Activated CD8-positive, alpha-beta T cell treated with anti-CD3 and anti-CD28 coated beads, Interleukin-2, amount 10 ng/mL, durations not matched to agents 7 days and 5 days (primary cell): ENCODE results near the gene APOBEC2. TPM values are rescaled to one million over a fixed set of nuclear protein-coding genes. Genes with fewer than 3 reads are reported as not detected.
A peak's percentile ranks its signal among the peaks of the same experiment; 100 is the strongest.

Source experiments
- ATAC-seq: fragments of 150-1000 bp; cut with Tn5 transposase; one replicate; pipeline ENCODE4 v1.10.0; 2021; ENCODE audit warnings: moderate library complexity
- CTCF ChIA-PET: fragments of 350-600 bp; sonication (Branson Sonifier 250); formaldehyde crosslinking; loops from one replicate; lab custom pipeline; 2021; ENCODE audit warnings: antibody characterized with exemption; lab: Charles Lee
- POLR2A ChIA-PET: fragments of 350-600 bp; sonication (Branson Sonifier 250); formaldehyde crosslinking; loops from one replicate; lab custom pipeline; 2021; ENCODE audit warnings: antibody characterized with exemption; lab: Charles Lee
- DNase-seq: peaks from one replicate; pipeline ENCODE4 v3.0.0-alpha.2; 2020
- H3K27ac Mint-ChIP-seq: one replicate; pipeline ENCODE4 v1.8.0; 2021; ENCODE audit warnings: mild to moderate bottlenecking, mixed read lengths
- H3K27me3 Mint-ChIP-seq: one replicate; pipeline ENCODE4 v1.8.0; 2021; ENCODE audit warnings: low read depth, mixed read lengths
- H3K36me3 Mint-ChIP-seq: one replicate; pipeline ENCODE4 v1.8.0; 2021; ENCODE audit warnings: low read depth, mixed read lengths
- H3K4me1 Mint-ChIP-seq: one replicate; pipeline ENCODE4 v1.8.0; 2021; ENCODE audit warnings: low read depth, mixed read lengths
- H3K4me3 Mint-ChIP-seq: one replicate; pipeline ENCODE4 v1.8.0; 2021; ENCODE audit warnings: mild to moderate bottlenecking, mixed read lengths
- H3K9me3 Mint-ChIP-seq: one replicate; pipeline ENCODE4 v1.8.0; 2022; ENCODE audit warnings: mixed read lengths; ENCODE audit not compliant: insufficient read depth
- total RNA-seq, 2 experiments: library from RNA; stranded (reverse); gene quantifications; one replicate each; pipeline ENCODE4 v1.2.3, GENCODE V29; 2021

The APOBEC2 gene
- total RNA-seq, 2 experiments from 2014 or later = not detected

DNA sequence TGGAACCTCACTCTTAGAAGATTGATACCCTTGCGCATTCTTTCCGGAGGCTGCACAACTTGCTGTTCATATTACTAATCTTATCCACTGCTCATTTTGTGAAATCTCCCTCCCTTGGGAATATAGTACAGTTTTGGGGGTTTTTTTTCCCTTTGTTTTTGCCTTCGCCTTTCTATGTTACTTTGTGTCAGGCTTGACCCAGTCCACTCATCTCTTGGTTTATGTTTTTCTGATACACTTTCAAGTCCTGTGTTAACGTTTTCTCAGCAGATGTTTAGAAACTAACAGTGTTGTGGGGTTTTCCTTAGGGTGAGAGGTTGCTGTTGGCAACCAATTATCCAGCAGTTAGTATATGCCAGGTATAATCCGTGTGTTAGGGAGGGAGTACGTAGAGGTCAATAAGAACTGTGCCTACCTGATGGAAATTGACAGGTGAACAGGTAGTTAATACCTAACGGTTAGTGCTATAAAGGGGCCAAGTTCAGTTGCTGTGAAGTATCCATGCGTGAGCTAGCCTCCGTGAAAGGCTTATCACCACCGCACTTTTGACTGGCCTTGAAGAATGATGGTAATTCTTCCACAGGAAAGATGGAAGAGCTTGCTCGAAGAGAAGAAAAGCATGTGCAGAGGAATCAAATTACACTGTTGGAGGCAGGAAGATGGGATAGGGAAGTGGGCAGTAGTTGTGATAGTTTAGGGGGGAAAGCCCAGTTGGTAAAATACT, 21.1 kb downstream of the APOBEC2 start:
- Mint-ChIP-seq H3K27me3 (no peaks in the 10 kb centered on the region), H3K27ac (peak overlapping the region; percentile 93), H3K36me3 (peaks cover 39% of the 10 kb centered on the region), H3K9me3 (no peaks in the 10 kb centered on the region), H3K4me1 (peaks cover 49% of the 10 kb centered on the region), H3K4me3 (peak overlapping the region; percentile 90)
- ATAC-seq (no peak), DNase-seq (no peak)
- POLR2A ChIA-PET = interaction anchor here (0.7 kb wide), 1 partner anchor 126 kb away, joined by 3 read pairs; no protein-coding TSS in a partner anchor
- CTCF ChIA-PET = interaction anchor here (0.9 to 3.5 kb wide), 4 partner anchors 18 to 246 kb away, joined by 3 to 27 read pairs (median 9); no protein-coding TSS in a partner anchor

DNA sequence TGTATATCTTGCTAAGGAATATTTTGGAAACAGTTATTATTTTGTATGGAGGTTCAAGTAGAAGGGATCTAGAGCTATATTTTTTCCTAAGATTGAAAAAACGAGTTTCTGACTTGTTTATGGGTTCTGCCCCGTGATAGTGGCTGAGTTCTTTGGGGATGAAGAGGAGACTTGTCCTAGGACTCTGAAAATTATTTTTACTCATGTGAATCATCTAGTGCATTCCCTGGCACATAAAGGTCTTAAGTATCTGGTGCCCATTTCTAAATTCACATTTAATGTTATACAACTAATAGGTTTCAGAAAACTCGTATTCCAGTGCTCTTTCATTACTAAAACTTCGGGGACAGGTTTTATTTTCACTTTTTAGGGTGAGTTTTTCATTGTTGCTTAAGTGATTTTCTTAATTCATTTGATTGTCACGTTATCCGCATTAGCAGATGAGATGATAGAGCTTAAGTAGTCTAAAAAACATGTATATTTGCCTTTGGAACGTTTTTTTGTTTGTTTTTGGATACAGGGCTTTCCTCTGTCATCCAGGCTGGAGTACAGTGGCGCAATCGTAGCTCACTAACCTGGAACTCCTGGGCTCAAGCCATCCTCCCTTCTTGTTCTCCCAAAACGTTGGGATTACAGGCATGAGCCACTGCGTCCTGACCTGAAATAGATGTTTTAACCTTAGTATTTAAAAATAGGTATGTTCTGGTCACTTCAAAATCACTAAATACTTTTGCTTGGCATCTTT, 21.9 kb downstream of the APOBEC2 start:
- POLR2A ChIA-PET = interaction anchor here (0.7 to 1.5 kb wide), 2 partner anchors 126 to 259 kb away, joined by 3 to 4 read pairs; no protein-coding TSS in a partner anchor
- no peak for ATAC-seq

GRCh38 chr6:41075651-41076626, 22.9 kb downstream of the APOBEC2 start:
- DNase-seq = no peak
- ChIA-PET CTCF (interaction anchor here (0.7 to 3.5 kb wide), 10 partner anchors 12 to 293 kb away, joined by 3 to 27 read pairs (median 4); partner anchors contain the start of gene TREML2), POLR2A (interaction anchor here (1.0 to 1.5 kb wide), 3 partner anchors 106 to 258 kb away, joined by 3 to 4 read pairs (median 4); no protein-coding TSS in a partner anchor)
- Mint-ChIP-seq H3K36me3 (peaks cover 43% of the 10 kb centered on the region), H3K4me1 (peaks cover 53% of the 10 kb centered on the region), H3K4me3 (peak overlapping the region; percentile 22), H3K9me3 (no peaks in the 10 kb centered on the region), H3K27ac (peak overlapping the region; percentile 53), H3K27me3 (no peaks in the 10 kb centered on the region)
- ATAC-seq = no peak

More for the DNA sequence above, 21.9 kb downstream of the APOBEC2 start:
- DNase-seq = no peak
- H3K4me3 Mint-ChIP-seq = peak overlapping the region; percentile 90
- H3K9me3 Mint-ChIP-seq = no peaks in the 10 kb centered on the region
- H3K27ac Mint-ChIP-seq = peak overlapping the region; percentile 93
- H3K36me3 Mint-ChIP-seq = peaks cover 39% of the 10 kb centered on the region
- peaks cover 49% of the 10 kb centered on the region for H3K4me1 Mint-ChIP-seq
- no peaks in the 10 kb centered on the region for H3K27me3 Mint-ChIP-seq
- CTCF ChIA-PET = interaction anchor here (0.9 to 3.5 kb wide), 5 partner anchors 13 to 245 kb away, joined by 3 to 27 read pairs (median 5); no protein-coding TSS in a partner anchor

GRCh38 chr6:41077536-41077935, 24.5 kb downstream of the APOBEC2 start:
- Mint-ChIP-seq H3K27me3 (no peaks in the 10 kb centered on the region), H3K9me3 (no peaks in the 10 kb centered on the region), H3K36me3 (peaks cover 54% of the 10 kb centered on the region), H3K4me1 (peaks cover 64% of the 10 kb centered on the region), H3K4me3 (no peak overlapping the region), H3K27ac (no peak overlapping the region)
- CTCF ChIA-PET = interaction anchor here (1.2 kb wide), 1 partner anchor 105 kb away, joined by 6 read pairs; no protein-coding TSS in a partner anchor
- POLR2A ChIA-PET = interaction anchor here (1.1 kb wide), 1 partner anchor 8 kb away, joined by 3 read pairs; no protein-coding TSS in a partner anchor
- DNase-seq (no peak), ATAC-seq (no peak)

GRCh38 chr6:41078101-41078500, 25.1 kb downstream of the APOBEC2 start:
- H3K4me1 Mint-ChIP-seq = peaks cover 69% of the 10 kb centered on the region
- DNase-seq (no peak), ATAC-seq (no peak)
- no peaks in the 10 kb centered on the region for H3K27me3 Mint-ChIP-seq
- ChIA-PET POLR2A (interaction anchor here (1.1 kb wide), 1 partner anchor 9 kb away, joined by 3 read pairs; no protein-coding TSS in a partner anchor), CTCF (interaction anchor here (1.2 kb wide), 1 partner anchor 104 kb away, joined by 6 read pairs; no protein-coding TSS in a partner anchor)
- no peak overlapping the region for H3K27ac Mint-ChIP-seq
- no peak overlapping the region for H3K4me3 Mint-ChIP-seq
- H3K36me3 Mint-ChIP-seq = peaks cover 58% of the 10 kb centered on the region
- no peaks in the 10 kb centered on the region for H3K9me3 Mint-ChIP-seq

DNA sequence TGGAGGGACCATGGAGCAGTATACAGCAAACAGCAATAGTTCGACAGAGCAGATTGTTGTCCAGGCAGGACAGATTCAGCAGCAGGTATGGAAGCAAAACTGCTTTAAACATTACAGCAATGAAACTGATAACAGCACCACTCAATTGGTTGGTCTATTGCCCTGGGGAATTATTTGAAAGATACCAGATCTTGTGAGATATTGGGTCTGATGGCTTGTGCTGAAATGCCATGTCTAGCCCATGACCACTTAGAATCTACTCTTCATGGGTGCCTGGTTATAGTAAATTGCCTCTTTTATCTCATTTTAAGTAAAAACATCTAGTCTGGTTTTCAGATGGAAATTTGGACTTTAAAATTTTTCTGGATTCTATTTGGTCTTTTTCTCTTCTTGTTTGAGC, 26.1 kb downstream of the APOBEC2 start:
- no peak overlapping the region for H3K27ac Mint-ChIP-seq
- POLR2A ChIA-PET = no interaction called here
- CTCF ChIA-PET = interaction anchor here (0.9 to 2.2 kb wide), 4 partner anchors 8 to 103 kb away, joined by 3 to 16 read pairs (median 4); no protein-coding TSS in a partner anchor

GRCh38 chr6:41080621-41081020, 27.6 kb downstream of the APOBEC2 start:
- no peaks in the 10 kb centered on the region for H3K27me3 Mint-ChIP-seq
- peak overlapping the region; percentile 85 for H3K27ac Mint-ChIP-seq
- peak overlapping the region; percentile 69 for H3K4me3 Mint-ChIP-seq
- peak; percentile 96 for ATAC-seq
- ChIA-PET CTCF (interaction anchor here (0.7 to 2.2 kb wide), 10 partner anchors 10 to 288 kb away, joined by 3 to 16 read pairs (median 3); no protein-coding TSS in a partner anchor), POLR2A (interaction anchor here (1.6 kb wide), 1 partner anchor 120 kb away, joined by 4 read pairs; the partner anchor contains the start of gene TREML2)
- H3K4me1 Mint-ChIP-seq = peaks cover 60% of the 10 kb centered on the region
- no peaks in the 10 kb centered on the region for H3K9me3 Mint-ChIP-seq
- DNase-seq = peak; percentile 57
- H3K36me3 Mint-ChIP-seq = peaks cover 65% of the 10 kb centered on the region

More for the DNA sequence above, 26.1 kb downstream of the APOBEC2 start:
- Mint-ChIP-seq H3K4me3 (no peak overlapping the region), H3K9me3 (no peaks in the 10 kb centered on the region), H3K36me3 (peaks cover 66% of the 10 kb centered on the region), H3K4me1 (peaks cover 76% of the 10 kb centered on the region), H3K27me3 (no peaks in the 10 kb centered on the region)
- ATAC-seq (no peak), DNase-seq (no peak)

DNA sequence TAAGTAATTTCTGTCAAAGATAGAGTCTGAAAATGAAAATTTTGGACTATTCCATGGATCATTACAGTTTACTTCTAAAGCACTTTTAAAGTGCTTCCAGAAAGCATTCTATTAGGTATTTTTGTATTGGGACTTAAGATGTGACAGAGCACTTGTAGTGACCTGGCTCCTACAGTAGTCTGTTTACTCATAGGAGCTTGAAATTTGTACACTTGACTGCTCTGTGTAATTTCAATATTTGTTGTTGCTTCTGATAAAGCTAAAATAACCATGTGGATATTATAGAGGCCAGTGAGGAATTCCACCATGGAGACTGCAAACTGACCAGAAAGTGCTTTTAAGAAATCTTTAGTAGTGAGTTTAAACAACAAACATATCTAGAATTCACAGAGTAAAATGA, 30.1 kb downstream of the APOBEC2 start:
- Mint-ChIP-seq H3K27ac (no peak overlapping the region), H3K4me1 (peaks cover 47% of the 10 kb centered on the region), H3K4me3 (no peak overlapping the region), H3K36me3 (peaks cover 72% of the 10 kb centered on the region), H3K9me3 (no peaks in the 10 kb centered on the region), H3K27me3 (no peaks in the 10 kb centered on the region)
- CTCF ChIA-PET = interaction anchor here (0.9 to 2.5 kb wide), 4 partner anchors 9 to 224 kb away, joined by 3 to 13 read pairs (median 6); no protein-coding TSS in a partner anchor
- no peak for DNase-seq
- ATAC-seq = no peak
- POLR2A ChIA-PET = no interaction called here

DNA sequence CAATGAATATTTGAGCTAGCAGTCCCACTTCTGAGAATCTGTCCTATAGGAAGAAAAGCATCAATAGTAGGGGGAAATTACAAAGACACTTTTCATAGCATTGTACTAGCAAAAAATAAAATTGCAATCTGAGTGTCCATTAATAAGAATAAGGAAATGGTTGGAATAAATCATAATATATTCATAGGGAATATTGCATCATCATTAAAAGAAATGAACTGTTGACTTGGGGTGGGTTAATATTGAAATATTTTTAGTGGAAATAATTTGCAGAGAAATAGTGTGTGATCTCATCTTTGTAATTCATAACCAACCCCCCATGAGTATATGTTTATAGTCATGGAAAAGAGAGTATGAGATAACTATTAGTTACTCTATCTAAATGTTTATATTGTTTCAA, 32.2 kb downstream of the APOBEC2 start:
- Mint-ChIP-seq H3K36me3 (peaks cover 67% of the 10 kb centered on the region), H3K27ac (no peak overlapping the region), H3K27me3 (no peaks in the 10 kb centered on the region), H3K4me1 (peaks cover 32% of the 10 kb centered on the region), H3K9me3 (no peaks in the 10 kb centered on the region), H3K4me3 (no peak overlapping the region)
- DNase-seq (no peak), ATAC-seq (no peak)
- ChIA-PET CTCF (interaction anchor here (0.7 kb wide), 1 partner anchor 133 kb away, joined by 3 read pairs; no protein-coding TSS in a partner anchor), POLR2A (no interaction called here)

DNA sequence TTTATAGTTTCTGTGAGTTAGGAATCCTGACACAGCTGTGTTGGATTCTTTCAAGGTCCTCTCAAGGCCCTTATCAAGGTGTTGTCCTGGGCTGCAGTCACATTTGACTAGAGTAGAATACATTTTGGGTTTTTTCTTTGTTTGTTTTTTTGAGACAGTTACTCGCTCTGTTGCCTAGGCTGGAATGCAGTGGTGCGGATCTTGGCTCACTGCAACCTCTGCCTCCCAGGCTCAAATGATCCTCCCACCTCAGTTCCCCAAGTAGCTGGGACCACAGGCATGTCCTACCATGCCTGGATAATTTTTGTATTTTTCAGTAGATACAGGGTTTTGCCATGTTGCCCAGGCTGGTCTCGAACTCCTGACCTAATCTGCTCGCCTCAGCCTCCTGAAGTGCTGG, 35.4 kb downstream of the APOBEC2 start:
- Mint-ChIP-seq H3K4me1 (peaks cover 5% of the 10 kb centered on the region), H3K27ac (no peak overlapping the region), H3K36me3 (peaks cover 56% of the 10 kb centered on the region), H3K27me3 (no peaks in the 10 kb centered on the region), H3K9me3 (no peaks in the 10 kb centered on the region), H3K4me3 (no peak overlapping the region)
- ATAC-seq (no peak), DNase-seq (no peak)
- CTCF ChIA-PET = interaction anchor here (1.4 kb wide), 1 partner anchor 231 kb away, joined by 6 read pairs; no protein-coding TSS in a partner anchor
- POLR2A ChIA-PET = no interaction called here
